Spleen (tissue), 11 donors: ENCODE results near the gene WDR86. TPM values are rescaled to one million over a fixed set of nuclear protein-coding genes. Genes with fewer than 3 reads are reported as not detected.

Source experiments
- DNase-seq: peaks from one replicate; pipeline ENCODE4 v3.0.0-alpha.2; 2020
- H3K27ac ChIP-seq, 8 donors: fragments of 200-600 bp; sonication (generic) in 7 of 8; 1 replicate in 4 of 8; 2 replicates in 4 of 8; pipeline versions ENCODE4 v1.5.0 to v1.8.0; 2016 to 2021; ENCODE audit warnings: inconsistent platforms in 4 of 8, mild to moderate bottlenecking in 4 of 8, moderate library complexity in 1 of 8
- H3K27me3 ChIP-seq, 7 donors: fragments of 200-600 bp; sonication (generic) in 6 of 7; replicated peaks in 1 of 7; 1 replicate in 4 of 7; 2 replicates in 3 of 7; pipeline versions ENCODE4 v1.5.0 to v1.8.0; 2016 to 2021; ENCODE audit warnings: inconsistent platforms in 3 of 7, mild to moderate bottlenecking in 1 of 7
- H3K36me3 ChIP-seq, 6 donors: fragments of 200-600 bp; sonication (generic) in 5 of 6; 1 replicate in 4 of 6; 2 replicates in 2 of 6; pipeline versions ENCODE4 v1.5.0 to v1.8.0; 2016 to 2021; ENCODE audit warnings: inconsistent platforms in 2 of 6
- H3K4me1 ChIP-seq, 6 donors: fragments of 200-600 bp; sonication (generic) in 5 of 6; 1 replicate in 3 of 6; 2 replicates in 3 of 6; pipeline versions ENCODE4 v1.5.0 to v1.8.0; 2016 to 2021; ENCODE audit warnings: inconsistent platforms in 3 of 6
- H3K4me3 ChIP-seq, 8 donors: fragments of 200-600 bp; sonication (generic) in 7 of 8; 1 replicate in 4 of 8; 2 replicates in 4 of 8; pipeline versions ENCODE4 v1.5.0 to v1.8.0; 2016 to 2021; ENCODE audit warnings: inconsistent platforms in 4 of 8, mild to moderate bottlenecking in 4 of 8, moderate library complexity in 2 of 8
- H3K9me3 ChIP-seq, 8 donors: fragments of 200-600 bp; sonication (generic) in 7 of 8; 1 replicate in 4 of 8; 2 replicates in 4 of 8; pipeline versions ENCODE4 v1.5.0 to v1.8.0; 2016 to 2021; ENCODE audit warnings: inconsistent platforms in 4 of 8
- POLR2A ChIP-seq, 3 donors: fragments of 450-650 bp; IDR thresholded peaks; one replicate each; pipeline ENCODE4 v1.5.1; 2017; ENCODE audit warnings: antibody characterized with exemption in 3 of 3, mild to moderate bottlenecking in 1 of 3
- POLR2AphosphoS5 ChIP-seq, 3 donors: sonication (generic); formaldehyde crosslinking; IDR thresholded peaks; one replicate each; pipeline ENCODE4 v1.5.1; 2017; ENCODE audit warnings: antibody characterized with exemption in 3 of 3
- WGBS, 5 donors: extraction: QIAGEN DNeasy Blood & Tissue Kit in 3 of 5; methylation state at CpG; one replicate each; pipeline versions ENCODE4 v1.1.5 to v1.1.7; 2013 to 2018; 5-methylcytosine and 5-hydroxymethylcytosine counted together
- intact Hi-C: fragments of 100-400 bp; cut with DNase I; formaldehyde crosslinking; loops from one replicate; pipeline ENCODE4 v1.15.0; 2023; ENCODE audit warnings: low total_unique reads
- polyA plus RNA-seq, 3 donors: library from polyadenylated mRNA; stranded (reverse); fragments of 200-250 nt; gene quantifications; one replicate each; pipeline ENCODE4 v1.2.1, GENCODE V29; 2013
- total RNA-seq, 7 donors: library from RNA; depleted of rRNA in 3 of 7; stranded (reverse); fragments of >200 nt in 3 of 7; fragmentation: NEBNext Ultra II Directional in 4 of 7; extraction: Animal tissue kit (Norgen Biotek cat#: 25700) in 4 of 7; gene quantifications; one replicate each; pipeline versions ENCODE4 v1.1.0 to v1.2.1, GENCODE V29; 2016 to 2021
- TF ChIP-seq, protein P1 (sequence below), 11 experiments: fragments of 200-600 bp in 7 of 11; fragments of 450-650 bp in 4 of 11; sonication (generic) in 4 of 11; IDR thresholded peaks in 8 of 11; conservative IDR thresholded peaks in 3 of 11; 1 replicate in 7 of 11; 2 replicates in 4 of 11; pipeline versions ENCODE4 v1.4.0 to v1.8.0; 2016 to 2021; ENCODE audit warnings: antibody characterized with exemption in 11 of 11, inconsistent platforms in 4 of 11, mild to moderate bottlenecking in 1 of 11
- donor health status: healthy with polysubstance abuse.
- donor health status: DM: no; HTN: no; CAD: no; lungs with moderate emphysema.
- donor health status: DM: no; HTN: no; CAD: no.
- donor health status: Bipolar disorder and iron deficiency.
- donor health status: healthy.
- donor health status: DM: no; HTN: no; CAD: no.
- donor health status: DM: yes; HTN: yes; CAD: no.

Gene WDR86
- total and polyA plus RNA-seq, 10 donors: 2.8 to 71.9 (median 49.2) TPM

DNA sequence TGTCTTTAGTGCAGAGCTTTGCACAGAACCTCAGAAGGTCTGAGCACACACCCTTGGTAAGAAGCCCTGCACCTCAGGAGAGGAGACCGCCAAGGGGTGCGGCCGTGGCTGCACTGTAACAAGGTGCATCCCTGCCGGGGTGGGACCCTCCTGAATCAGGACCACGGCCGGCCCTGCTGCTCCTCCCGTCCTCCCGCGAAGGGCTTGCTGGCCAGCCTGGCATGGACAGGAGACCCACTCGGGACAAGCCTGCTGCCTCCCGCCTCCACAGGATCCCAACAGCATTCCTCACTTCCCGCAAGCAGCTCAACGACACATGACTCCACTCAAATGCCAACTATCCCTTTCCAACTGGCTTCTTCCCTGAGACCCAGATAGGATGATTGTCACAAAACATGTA, 12.8 kb downstream of the WDR86 start:
- TF ChIP-seq POLR2AphosphoS5 (IDR thresholded peaks at IDR 0.05) (peak in 1 of 3 donors; percentile 22), POLR2A (IDR thresholded peaks at IDR 0.05) (no peak)
- peaks cover 0 to 4% (median 0%) of the 10 kb centered on the region in 6 donors for H3K36me3 ChIP-seq
- peaks cover 3 to 76% (median 28%) of the 10 kb centered on the region in 6 donors for H3K4me1 ChIP-seq
- H3K27me3 ChIP-seq: peaks cover 0 to 6% (median 0%) of the 10 kb centered on the region in 7 donors
- H3K27ac ChIP-seq: peak overlapping the region in 5 of 8 donors; percentile 51 to 76 (median 66)
- 84 to 92% (median 88%) methylated on average over 13 of the region's 13 CpGs for WGBS, 5 donors
- peaks cover 0 to 8% (median 0%) of the 10 kb centered on the region in 8 donors for H3K9me3 ChIP-seq
- intact Hi-C loops: no loop called here
- H3K4me3 ChIP-seq: no peak overlapping the region
- peak; percentile 74 for DNase-seq

GRCh38 chr7:151396328-151396970, 13.4 kb downstream of the WDR86 start:
- intact Hi-C loops: no loop called here

GRCh38 chr7:151395036-151395367, 14.8 kb downstream of the WDR86 start:
- Histone ChIP-seq H3K27ac (peak overlapping the region in 6 of 8 donors; percentile 34 to 76 (median 56)), H3K4me3 (no peak overlapping the region), H3K27me3 (peaks cover 0 to 6% (median 0%) of the 10 kb centered on the region in 7 donors), H3K9me3 (peaks cover 0 to 8% (median 0%) of the 10 kb centered on the region in 8 donors), H3K4me1 (peaks cover 0 to 73% (median 16%) of the 10 kb centered on the region in 6 donors), H3K36me3 (peaks cover 0 to 7% (median 0%) of the 10 kb centered on the region in 6 donors)
- TF ChIP-seq, protein P1, sequence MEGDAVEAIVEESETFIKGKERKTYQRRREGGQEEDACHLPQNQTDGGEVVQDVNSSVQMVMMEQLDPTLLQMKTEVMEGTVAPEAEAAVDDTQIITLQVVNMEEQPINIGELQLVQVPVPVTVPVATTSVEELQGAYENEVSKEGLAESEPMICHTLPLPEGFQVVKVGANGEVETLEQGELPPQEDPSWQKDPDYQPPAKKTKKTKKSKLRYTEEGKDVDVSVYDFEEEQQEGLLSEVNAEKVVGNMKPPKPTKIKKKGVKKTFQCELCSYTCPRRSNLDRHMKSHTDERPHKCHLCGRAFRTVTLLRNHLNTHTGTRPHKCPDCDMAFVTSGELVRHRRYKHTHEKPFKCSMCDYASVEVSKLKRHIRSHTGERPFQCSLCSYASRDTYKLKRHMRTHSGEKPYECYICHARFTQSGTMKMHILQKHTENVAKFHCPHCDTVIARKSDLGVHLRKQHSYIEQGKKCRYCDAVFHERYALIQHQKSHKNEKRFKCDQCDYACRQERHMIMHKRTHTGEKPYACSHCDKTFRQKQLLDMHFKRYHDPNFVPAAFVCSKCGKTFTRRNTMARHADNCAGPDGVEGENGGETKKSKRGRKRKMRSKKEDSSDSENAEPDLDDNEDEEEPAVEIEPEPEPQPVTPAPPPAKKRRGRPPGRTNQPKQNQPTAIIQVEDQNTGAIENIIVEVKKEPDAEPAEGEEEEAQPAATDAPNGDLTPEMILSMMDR (IDR thresholded peaks at IDR 0.05 in 8 of 11, conservative IDR thresholded peaks at IDR 0.05 in 3 of 11): no peak
- no peak for TF ChIP-seq POLR2A (IDR thresholded peaks at IDR 0.05)
- TF ChIP-seq POLR2AphosphoS5 (IDR thresholded peaks at IDR 0.05): no peak
- intact Hi-C loops: no loop called here
- 72 to 85% (median 76%) methylated on average over 10 to 13 of the region's 13 CpGs for WGBS, 5 donors
- DNase-seq: peak; percentile 72

More at GRCh38 chr7:151396328-151396970, 13.4 kb downstream of the WDR86 start:
- WGBS, 5 donors: 83 to 94% (median 91%) methylated on average over 9 to 10 of the region's 10 CpGs
- H3K4me1 ChIP-seq: peaks cover 3 to 74% (median 28%) of the 10 kb centered on the region in 6 donors
- no peak overlapping the region for H3K4me3 ChIP-seq
- peak; percentile 46 for DNase-seq
- no peak for TF ChIP-seq POLR2A (IDR thresholded peaks at IDR 0.05)
- TF ChIP-seq, protein P1 (IDR thresholded peaks at IDR 0.05 in 8 of 11, conservative IDR thresholded peaks at IDR 0.05 in 3 of 11): no peak
- no peak for TF ChIP-seq POLR2AphosphoS5 (IDR thresholded peaks at IDR 0.05)
- H3K27ac ChIP-seq: peak overlapping the region in 6 of 8 donors; percentile 42 to 76 (median 64)
- H3K36me3 ChIP-seq: peaks cover 0 to 4% (median 0%) of the 10 kb centered on the region in 6 donors
- H3K27me3 ChIP-seq: peaks cover 0 to 6% (median 0%) of the 10 kb centered on the region in 7 donors
- H3K9me3 ChIP-seq: peaks cover 0 to 8% (median 0%) of the 10 kb centered on the region in 8 donors

DNA sequence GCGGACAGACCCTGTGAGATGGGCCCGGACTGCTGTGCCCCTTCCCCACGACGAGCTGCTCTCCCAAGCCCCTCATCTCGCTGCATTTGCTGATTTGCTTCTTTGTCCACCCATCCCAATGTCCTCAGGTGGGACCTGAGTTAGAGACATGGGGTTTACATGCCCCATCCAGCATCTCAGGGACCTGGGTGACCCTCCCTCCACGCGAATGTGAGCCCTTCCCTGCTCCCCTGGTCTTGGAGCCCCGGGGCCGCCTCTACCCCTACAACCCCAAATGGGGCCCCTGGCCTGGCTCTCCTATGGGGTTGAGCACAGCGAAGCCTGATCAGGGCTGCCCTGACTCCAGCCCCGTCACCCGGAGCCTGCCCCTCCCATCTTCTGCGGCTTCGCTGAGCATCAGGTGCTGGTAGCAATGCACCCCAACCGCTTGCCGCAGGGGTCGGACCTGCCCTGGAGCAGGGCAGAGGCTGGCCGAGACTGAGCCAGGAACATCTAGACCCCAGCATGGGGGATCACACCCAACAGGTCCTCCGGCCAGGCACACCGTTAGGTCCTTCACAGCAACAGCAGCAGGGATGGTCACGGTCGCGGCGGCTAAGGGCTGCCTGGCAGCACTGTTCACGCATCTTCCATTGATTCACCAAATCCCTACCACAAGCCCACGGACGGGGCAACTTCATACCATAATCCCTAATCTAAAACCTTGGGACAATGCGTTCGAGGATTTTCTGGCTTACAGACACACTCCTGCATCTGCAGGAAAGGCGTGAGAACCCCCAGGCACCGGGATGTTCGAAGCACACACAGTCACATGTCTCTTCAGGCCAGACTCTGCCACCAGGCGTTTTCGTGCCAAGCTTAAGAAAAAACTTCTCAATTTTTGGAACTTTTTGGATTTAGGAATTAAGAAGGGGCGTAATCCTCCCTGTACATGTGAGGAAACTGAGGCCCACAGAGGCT, 15.5 kb downstream of the WDR86 start:
- Histone ChIP-seq H3K4me3 (no peak overlapping the region), H3K9me3 (peaks cover 0 to 8% (median 0%) of the 10 kb centered on the region in 8 donors), H3K27me3 (peaks cover 0 to 8% (median 0%) of the 10 kb centered on the region in 7 donors), H3K27ac (peak overlapping the region in 6 of 8 donors; percentile 34 to 76 (median 56)), H3K4me1 (peaks cover 0 to 71% (median 12%) of the 10 kb centered on the region in 6 donors), H3K36me3 (peaks cover 0 to 7% (median 0%) of the 10 kb centered on the region in 6 donors)
- intact Hi-C loops: no loop called here
- DNase-seq: peak; percentile 70
- TF ChIP-seq POLR2A (IDR thresholded peaks at IDR 0.05): no peak
- TF ChIP-seq, protein P1 (IDR thresholded peaks at IDR 0.05 in 8 of 11, conservative IDR thresholded peaks at IDR 0.05 in 3 of 11): no peak
- TF ChIP-seq POLR2AphosphoS5 (IDR thresholded peaks at IDR 0.05): no peak
- 88 to 93% (median 91%) methylated on average over 26 to 35 of the region's 35 CpGs for WGBS, 5 donors
